HCT116 (cell line): ENCODE results near the gene ARHGAP19. TPM values are rescaled to one million over a fixed set of nuclear protein-coding genes. Genes with fewer than 3 reads are reported as not detected.

ENCODE experiments used
- ATAC-seq: fragments of 200-7000 bp; cut with Tn5 transposase; 2 replicates; pipeline ENCODE4 v1.9.1; 2020; ENCODE audit warnings: mild to moderate bottlenecking, moderate library complexity
- BruUV-seq: library from RNA; stranded (reverse); fragments of 400-500 nt; replicated peaks from 2 replicates; lab custom pipeline; 2021; lab: Mats Ljungman, UMichigan
- CTCF ChIA-PET: fragments of 300-600 bp; sonication (Branson Sonifier 250); formaldehyde crosslinking; loops from one replicate; lab custom pipeline; 2021; ENCODE audit warnings: antibody characterized with exemption; lab: Charles Lee
- POLR2A ChIA-PET: fragments of 300-600, 350-600 bp; sonication (Branson Sonifier 250); formaldehyde crosslinking; loops from one replicate; lab custom pipeline; 2021; ENCODE audit warnings: antibody characterized with exemption; lab: Charles Lee
- RAD21 ChIA-PET, 2 experiments: fragments of 300-600 bp; sonication (Branson Sonifier 250); formaldehyde crosslinking; loops; one replicate each; lab custom pipeline; 2023; ENCODE audit warnings: low total read pairs in 2 of 2; ENCODE audit not compliant: uncharacterized antibody in 2 of 2, unreplicated experiment in 2 of 2, low non-redundant PET in 1 of 2; lab: Charles Lee
- DNase-seq: peaks from one replicate; pipeline ENCODE4 v3.0.0-alpha.2; 2010; ENCODE audit warnings: low read depth, low spot score
- H2AFZ ChIP-seq: fragments of 200-600 bp; shearing (Covaris generic), sonication (generic); 2 replicates; pipeline ENCODE4 v1.6.1; 2017; ENCODE audit warnings: low read depth, mixed run types, mixed read lengths, antibody characterized with exemption, low read length; ENCODE audit not compliant: poor library complexity, severe bottlenecking
- H3K27ac ChIP-seq: 2 replicates; pipeline ENCODE4 v1.5.1; 2012; ENCODE audit warnings: low read depth, low read length
- H3K27me3 ChIP-seq: fragments of 200-600 bp; sonication (generic); 2 replicates; pipeline ENCODE4 v1.6.1; 2016; ENCODE audit warnings: mixed run types, low read length, mixed read lengths; ENCODE audit not compliant: insufficient read depth
- H3K36me3 ChIP-seq, 2 experiments: fragments of 200-500 bp in 1 of 2; fragments of 200-600 bp in 1 of 2; sonication (Bioruptor generic) in 1 of 2; sonication (generic) in 1 of 2; 2 replicates each; pipeline versions ENCODE4 v1.5.1 to v1.6.1; 2014 to 2016; ENCODE audit warnings: low read length in 2 of 2, inconsistent platforms in 1 of 2, mixed read lengths in 1 of 2, mixed run types in 1 of 2; ENCODE audit not compliant: insufficient read depth in 2 of 2, control insufficient read depth in 1 of 2
- H3K4me1 ChIP-seq, 2 experiments: fragments of 200-600 bp in 1 of 2; sonication (generic) in 1 of 2; 2 replicates each; pipeline versions ENCODE4 v1.5.1 to v1.6.1; 2012 to 2017; ENCODE audit warnings: low read length in 2 of 2, inconsistent platforms in 1 of 2, mild to moderate bottlenecking in 1 of 2, mixed read lengths in 1 of 2, mixed run types in 1 of 2, moderate library complexity in 1 of 2; ENCODE audit not compliant: insufficient read depth in 2 of 2, control insufficient read depth in 1 of 2
- H3K4me2 ChIP-seq: fragments of 200-600 bp; sonication (generic); 2 replicates; pipeline ENCODE4 v1.6.1; 2017; ENCODE audit warnings: mixed run types, low read length, mixed read lengths
- H3K4me3 ChIP-seq, 2 experiments: fragments of 200-600 bp in 1 of 2; sonication (generic) in 1 of 2; replicated peaks in 1 of 2; 2 replicates each; pipeline ENCODE4 v1.5.1; 2011 to 2016; ENCODE audit warnings: low read length in 2 of 2, control low read depth in 1 of 2, low read depth in 1 of 2, mild to moderate bottlenecking in 1 of 2, mixed read lengths in 1 of 2, mixed run types in 1 of 2
- H3K79me2 ChIP-seq: fragments of 200-600 bp; sonication (generic); 2 replicates; pipeline ENCODE4 v1.6.1; 2017; ENCODE audit warnings: mild to moderate bottlenecking, mixed run types, low read length, moderate library complexity, mixed read lengths; ENCODE audit not compliant: insufficient read depth
- H3K9ac ChIP-seq: fragments of 200-600 bp; sonication (generic); 2 replicates; pipeline ENCODE4 v1.6.1; 2016; ENCODE audit warnings: low read length, mixed read lengths
- H3K9me2 ChIP-seq: fragments of 200-600 bp; sonication (generic), shearing (Covaris generic); 2 replicates; pipeline ENCODE4 v1.6.1; 2017; ENCODE audit warnings: mixed run types, mild to moderate bottlenecking, moderate library complexity; ENCODE audit not compliant: insufficient read depth
- H3K9me3 ChIP-seq, 2 experiments: fragments of 200-500 bp in 1 of 2; fragments of 200-600 bp in 1 of 2; sonication (Bioruptor generic) in 1 of 2; sonication (generic) in 1 of 2; 2 replicates each; pipeline ENCODE4 v1.6.1; 2014 to 2017; ENCODE audit warnings: low read length in 2 of 2, mixed read lengths in 2 of 2, inconsistent platforms in 1 of 2, low read depth in 1 of 2, mild to moderate bottlenecking in 1 of 2, mixed run types in 1 of 2, moderate library complexity in 1 of 2; ENCODE audit not compliant: control insufficient read depth in 1 of 2, insufficient read depth in 1 of 2
- H4K20me1 ChIP-seq: fragments of 200-600 bp; sonication (generic), shearing (Covaris generic); 2 replicates; pipeline ENCODE4 v1.6.1; 2017; ENCODE audit warnings: mixed run types, mild to moderate bottlenecking, moderate library complexity; ENCODE audit not compliant: insufficient read depth
- CBX3 ChIP-seq: IDR thresholded peaks from 2 replicates; pipeline ENCODE4 v1.6.1; 2012; ENCODE audit warnings: low read depth
- CEBPB ChIP-seq: IDR thresholded peaks from 2 replicates; pipeline ENCODE4 v1.6.1; 2012; ENCODE audit warnings: low read depth
- EGR1 ChIP-seq: IDR thresholded peaks from 2 replicates; pipeline ENCODE4 v1.6.1; 2012; ENCODE audit warnings: low read depth
- ELF1 ChIP-seq: IDR thresholded peaks from 2 replicates; pipeline ENCODE4 v1.6.1; 2012; ENCODE audit warnings: low read depth, borderline replicate concordance
- EZH2 ChIP-seq: fragments of 200-600 bp; sonication (generic); IDR thresholded peaks from 2 replicates; pipeline ENCODE4 v1.6.1; 2017; ENCODE audit warnings: antibody characterized with exemption, mixed run types
- EZH2phosphoT487 ChIP-seq: fragments of 200-600 bp; IDR thresholded peaks from 2 replicates; pipeline ENCODE4 v1.6.1; 2018; ENCODE audit warnings: antibody characterized with exemption, borderline replicate concordance
- FOSL1 ChIP-seq: IDR thresholded peaks from 2 replicates; pipeline ENCODE4 v1.6.1; 2012; ENCODE audit warnings: low read depth
- POLR2AphosphoS5 ChIP-seq: IDR thresholded peaks from 2 replicates; pipeline ENCODE4 v1.6.1; 2011; ENCODE audit warnings: mild to moderate bottlenecking, low read depth, low read length, moderate library complexity
- RAD21 ChIP-seq: IDR thresholded peaks from 2 replicates; pipeline ENCODE4 v1.6.1; 2012; ENCODE audit warnings: low read depth, mild to moderate bottlenecking
- SIN3A ChIP-seq: IDR thresholded peaks from 2 replicates; pipeline ENCODE4 v1.6.1; 2012; ENCODE audit warnings: low read depth
- SP1 ChIP-seq: IDR thresholded peaks from 2 replicates; pipeline ENCODE4 v1.6.1; 2012; ENCODE audit warnings: low read depth
- TCF7L2 ChIP-seq: IDR thresholded peaks from 2 replicates; pipeline ENCODE4 v1.7.0; 2011; ENCODE audit warnings: borderline replicate concordance, inconsistent platforms; ENCODE audit not compliant: insufficient read depth, insufficient read length; ENCODE audit errors: extremely low read depth
- YY1 ChIP-seq: IDR thresholded peaks from 2 replicates; pipeline ENCODE4 v1.6.1; 2011; ENCODE audit warnings: low read length, low read depth, moderate library complexity, mild to moderate bottlenecking; ENCODE audit not compliant: insufficient replicate concordance; ENCODE audit errors: extremely low read depth
- ZFX ChIP-seq: fragments of 450-650 bp; IDR thresholded peaks from 2 replicates; pipeline ENCODE4 v1.6.1; 2017
- ZNF274 ChIP-seq: fragments of 200-500 bp; sonication (Bioruptor generic); IDR thresholded peaks from 2 replicates; pipeline ENCODE4 v1.6.1; 2014; ENCODE audit warnings: mild to moderate bottlenecking, low read depth, low read length, inconsistent platforms
- intact Hi-C: fragments of 100-400 bp; cut with micrococcal nuclease; formaldehyde crosslinking; loops from 2 replicates; pipeline ENCODE4 v1.10.0; 2022
- total RNA-seq: library from RNA; stranded (reverse); gene quantifications from one replicate; pipeline ENCODE4 v1.2.1, GENCODE V29; 2021; ENCODE audit not compliant: unreplicated experiment
- TF ChIP-seq, protein P1 (sequence below): IDR thresholded peaks from 2 replicates; pipeline ENCODE4 v1.6.1; 2012
- TF ChIP-seq, protein P2 (sequence below): IDR thresholded peaks from 2 replicates; pipeline ENCODE4 v1.6.1; 2012

Gene ARHGAP19
- total RNA-seq, 1 experiment from 2014 or later, result 36.8 TPM

DNA sequence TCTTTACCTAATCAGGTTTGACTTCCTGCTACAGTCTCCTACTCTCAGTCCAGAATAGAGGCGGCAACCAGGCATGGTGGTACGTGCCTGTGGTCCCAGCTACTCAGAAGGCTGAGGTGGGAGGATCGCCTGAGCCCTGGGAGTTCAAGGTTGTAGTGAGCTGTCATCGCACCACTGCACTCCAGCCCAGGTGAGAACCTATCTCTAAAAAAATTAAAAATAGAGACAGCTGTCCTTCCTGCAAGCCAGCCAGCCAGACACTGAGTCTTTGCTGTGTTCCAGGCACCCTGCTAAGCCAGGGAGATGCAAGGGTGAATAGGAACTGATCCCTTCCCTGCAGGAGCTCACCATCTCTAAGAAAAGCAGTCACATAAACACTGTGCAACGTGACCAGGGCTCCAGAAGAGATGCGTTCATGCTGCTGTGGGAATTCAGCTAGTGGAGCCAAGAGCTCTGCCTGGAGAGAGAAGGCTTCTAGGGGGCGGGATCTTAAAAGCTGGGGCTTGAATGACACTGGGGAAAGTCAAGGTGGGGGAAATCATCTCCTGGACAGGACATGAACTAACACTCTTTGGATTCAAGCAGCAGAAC is 84.6 kb downstream of the ARHGAP19 start:
- BruUV-seq, result no TSS peak
- H3K4me2 ChIP-seq, result no peak overlapping the region
- RAD21 ChIA-PET, result interaction anchor here in 1 of 2 experiments (2.1 kb wide), 1 partner anchor 135 kb away, joined by 5 read pairs; no protein-coding TSS in a partner anchor
- intact Hi-C loops, result no loop called here
- ATAC-seq, result no peak
- DNase-seq, result no peak
- no peaks in the 10 kb centered on the region for H4K20me1 ChIP-seq
- H3K4me1 ChIP-seq, result no peaks in the 10 kb centered on the region
- POLR2A ChIA-PET, result interaction anchor here (0.6 to 1.3 kb wide), 2 partner anchors 10 to 117 kb away, joined by 3 read pairs; no protein-coding TSS in a partner anchor
- no peak for TF ChIP-seq ELF1
- TF ChIP-seq, protein P1, sequence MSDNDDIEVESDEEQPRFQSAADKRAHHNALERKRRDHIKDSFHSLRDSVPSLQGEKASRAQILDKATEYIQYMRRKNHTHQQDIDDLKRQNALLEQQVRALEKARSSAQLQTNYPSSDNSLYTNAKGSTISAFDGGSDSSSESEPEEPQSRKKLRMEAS, result no peak
- no peak for TF ChIP-seq TCF7L2
- no peak for TF ChIP-seq POLR2AphosphoS5
- no peak for TF ChIP-seq RAD21
- TF ChIP-seq ZFX, result no peak
- TF ChIP-seq, protein P2, sequence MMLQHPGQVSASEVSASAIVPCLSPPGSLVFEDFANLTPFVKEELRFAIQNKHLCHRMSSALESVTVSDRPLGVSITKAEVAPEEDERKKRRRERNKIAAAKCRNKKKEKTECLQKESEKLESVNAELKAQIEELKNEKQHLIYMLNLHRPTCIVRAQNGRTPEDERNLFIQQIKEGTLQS, result no peak
- TF ChIP-seq ZNF274, result no peak
- TF ChIP-seq EZH2phosphoT487, result no peak
- TF ChIP-seq FOSL1, result no peak
- TF ChIP-seq YY1, result no peak
- TF ChIP-seq SIN3A, result no peak
- TF ChIP-seq CBX3, result no peak
- no peak for TF ChIP-seq CEBPB
- no peak for TF ChIP-seq EZH2
- TF ChIP-seq SP1, result no peak
- no peak for TF ChIP-seq EGR1
- no peak overlapping the region for H3K4me3 ChIP-seq
- H3K79me2 ChIP-seq, result no peaks in the 10 kb centered on the region
- H3K9me2 ChIP-seq, result no peaks in the 10 kb centered on the region
- H3K9ac ChIP-seq, result no peak overlapping the region
- H3K36me3 ChIP-seq, result no peaks in the 10 kb centered on the region
- H3K27ac ChIP-seq, result no peak overlapping the region
- 0 out of 2 replicates have a peak, but pooled peaks cover 5% of the 10 kb centered on the region for H3K27me3 ChIP-seq
- H2AFZ ChIP-seq, result no peak overlapping the region
- CTCF ChIA-PET, result interaction anchor here (1.4 to 4.4 kb wide), 3 partner anchors 10 to 135 kb away, joined by 6 to 85 read pairs (median 7); no protein-coding TSS in a partner anchor
- no peaks in the 10 kb centered on the region for H3K9me3 ChIP-seq
